Pulmonary artery endothelial cell (primary cell): ENCODE measurements around the gene RASSF8. TPM values are rescaled to one million over a fixed set of nuclear protein-coding genes. Genes with fewer than 3 reads are reported as not detected.

Experiments used
- DNase-seq: peaks from one replicate; pipeline ENCODE4 v3.0.0-alpha.2; 2011; ENCODE audit warnings: low read depth, low spot score
- total RNA-seq: library from RNA; depleted of rRNA; stranded (reverse); fragments of >200 nt; gene quantifications from 2 replicates; pipeline ENCODE4 v1.2.3, GENCODE V29; 2014

The RASSF8 gene
- total RNA-seq, 1 donor from 2014 or later = 100 TPM

DNA sequence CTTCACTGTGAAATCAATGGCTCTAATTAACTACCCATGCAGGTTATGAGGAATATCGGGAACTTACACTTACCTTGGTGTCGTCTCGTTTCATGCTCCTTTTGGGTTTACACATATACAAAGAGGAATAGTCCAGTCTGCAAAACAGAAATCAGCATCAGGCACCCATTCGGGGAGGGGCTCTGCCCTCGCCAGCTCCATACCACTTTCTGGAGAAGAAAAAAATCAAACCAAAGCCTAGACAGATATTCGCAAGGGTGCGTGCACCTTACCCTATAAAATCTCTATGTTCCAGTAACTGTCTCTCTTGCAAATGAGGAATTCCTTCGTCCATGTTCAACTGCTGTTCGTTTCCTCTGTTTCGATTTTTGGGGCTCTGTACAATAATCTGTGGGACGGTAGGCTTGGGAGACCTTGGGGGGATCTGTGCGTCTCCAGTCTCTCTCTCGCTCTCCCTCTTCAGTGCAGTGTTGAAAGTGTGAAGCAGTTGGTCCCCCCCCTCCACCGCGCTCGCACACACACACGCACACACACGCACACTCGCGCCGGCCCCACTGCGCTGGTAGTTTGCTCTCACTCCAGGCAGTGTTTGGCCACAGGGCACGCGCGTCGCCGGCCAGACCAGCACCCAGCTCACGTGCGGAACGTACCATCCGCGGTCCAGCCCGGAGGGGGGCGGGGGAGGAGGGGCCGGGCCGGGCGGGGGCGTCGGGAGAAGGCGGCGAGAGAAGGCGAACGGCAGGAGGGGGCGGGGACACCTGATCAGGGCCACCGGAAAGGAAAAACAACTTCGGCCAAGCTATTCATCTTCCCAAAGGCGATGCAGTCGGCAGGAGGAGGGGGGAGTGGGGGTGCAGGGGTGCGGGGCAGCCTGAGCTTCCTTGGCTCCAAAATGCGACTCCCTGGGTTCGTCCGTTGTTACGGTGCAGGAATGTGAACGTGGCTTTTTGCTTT, 166.2 kb downstream of the RASSF8 start, which contains the start of gene BHLHE41:
Gene BHLHE41, minus strand, starts transcription at position 592 of the 954 bp plus-strand sequence. Its CDS starts 258 bp downstream, at position 334.
- DNase-seq = no peak

DNA sequence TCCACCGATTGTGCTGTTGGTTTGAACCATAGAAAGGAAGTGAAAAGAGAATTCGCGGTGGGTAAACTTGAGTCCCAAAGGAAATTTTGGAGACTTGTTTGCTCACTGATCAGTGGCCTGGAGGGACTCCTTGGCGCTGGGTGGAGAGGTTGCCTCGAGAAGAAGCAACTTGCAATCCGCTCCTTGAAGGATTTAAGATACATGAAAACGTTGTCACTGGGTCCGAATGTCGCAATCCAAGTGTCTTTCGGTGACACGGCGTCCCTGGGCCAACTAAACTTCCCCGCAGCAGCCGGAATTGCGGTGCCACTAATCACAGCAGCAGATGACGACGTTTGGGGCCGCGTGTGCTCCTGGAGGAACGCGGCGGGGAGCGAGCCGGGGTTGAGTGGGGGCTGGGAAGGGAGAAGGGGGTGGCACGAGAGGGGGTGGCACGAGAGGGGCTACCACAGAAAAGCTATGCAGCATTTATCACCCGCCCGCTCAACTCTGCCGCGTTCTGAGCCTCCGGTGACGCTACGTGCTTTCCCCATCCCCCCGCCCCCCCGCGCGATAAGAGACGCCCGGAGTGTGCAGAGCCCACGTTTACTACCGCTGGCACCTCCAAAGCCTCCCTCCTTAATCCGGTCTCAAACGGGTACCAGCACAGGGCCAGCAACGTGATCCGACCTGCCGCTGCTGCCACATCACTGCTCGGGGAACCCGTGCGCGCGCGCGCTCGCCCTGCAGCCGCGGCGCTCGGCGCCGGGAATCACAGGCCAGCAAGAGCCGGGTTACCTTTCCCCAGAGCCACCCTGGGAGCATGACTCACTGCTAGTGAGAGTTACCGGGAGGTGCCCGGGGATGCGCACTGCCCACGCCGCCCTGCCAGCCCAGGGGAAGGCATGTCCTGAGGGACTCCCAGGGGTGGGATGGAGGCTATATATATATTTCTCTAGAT, 167.2 kb downstream of the RASSF8 start:
- DNase-seq = no peak

DNA sequence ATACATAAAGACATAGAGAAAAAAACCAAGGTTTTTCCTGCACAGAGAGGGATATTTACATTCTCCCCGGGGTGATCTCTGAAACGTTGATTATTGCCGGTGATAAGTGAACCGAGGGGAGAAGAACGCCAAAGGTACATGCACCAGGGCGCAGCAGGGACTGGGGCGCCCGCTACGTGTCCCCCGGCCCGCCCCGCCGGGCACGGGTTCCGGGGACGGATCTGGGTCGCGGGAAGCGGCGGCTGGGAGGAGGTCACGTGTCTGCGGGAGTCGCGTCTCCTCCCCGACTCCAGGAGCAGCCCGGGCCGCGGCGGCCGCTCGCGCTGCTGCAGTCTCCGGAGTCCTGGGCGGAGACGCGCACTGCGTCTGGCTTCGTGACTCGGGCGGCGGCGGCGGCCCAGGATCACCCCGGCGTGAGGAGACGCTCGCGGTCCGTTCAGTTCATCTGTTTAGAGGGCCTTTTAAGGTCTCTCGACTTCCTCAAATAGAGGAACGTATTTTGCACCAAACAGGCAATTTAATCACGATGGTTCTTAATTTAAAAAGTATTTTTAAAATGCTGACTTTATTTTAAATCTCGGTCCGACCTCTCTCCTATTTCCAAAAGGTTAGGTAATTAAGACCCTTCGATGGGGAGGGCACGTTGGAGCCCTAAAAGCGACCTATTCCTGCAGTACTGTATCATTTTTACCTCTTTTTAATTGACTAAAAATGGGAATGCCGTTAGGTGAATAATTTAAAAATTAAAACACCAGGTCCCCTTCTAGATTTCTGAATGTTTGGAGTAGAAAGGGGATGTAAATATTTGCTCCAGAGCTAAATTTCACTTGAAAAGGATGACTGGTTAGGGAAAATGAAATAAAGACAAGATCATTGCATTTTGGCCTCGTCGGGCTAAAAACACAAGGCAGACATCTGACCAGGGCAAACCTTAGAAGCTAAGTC, 168.1 kb downstream of the RASSF8 start:
- no peak for DNase-seq

DNA sequence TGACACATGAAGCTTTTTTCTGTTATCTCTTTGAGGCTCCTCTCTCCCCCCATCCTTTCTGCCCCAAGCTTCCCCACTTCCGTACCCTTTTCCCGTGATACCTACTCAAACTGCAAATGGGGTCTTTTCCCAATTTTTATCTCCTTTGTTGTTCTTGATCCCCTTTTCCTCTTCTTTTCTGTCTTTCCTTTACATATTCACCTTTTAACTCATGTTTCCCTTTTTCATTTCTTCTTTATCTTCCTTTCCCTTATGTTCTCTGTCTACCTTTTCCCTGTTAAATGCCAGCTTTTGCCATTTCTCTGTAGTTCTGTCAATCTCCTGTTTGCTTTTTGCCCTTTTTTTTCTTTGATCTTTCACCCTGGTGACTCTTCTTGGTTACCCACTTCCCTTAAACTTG, 168.9 kb downstream of the RASSF8 start:
- DNase-seq = no peak

DNA sequence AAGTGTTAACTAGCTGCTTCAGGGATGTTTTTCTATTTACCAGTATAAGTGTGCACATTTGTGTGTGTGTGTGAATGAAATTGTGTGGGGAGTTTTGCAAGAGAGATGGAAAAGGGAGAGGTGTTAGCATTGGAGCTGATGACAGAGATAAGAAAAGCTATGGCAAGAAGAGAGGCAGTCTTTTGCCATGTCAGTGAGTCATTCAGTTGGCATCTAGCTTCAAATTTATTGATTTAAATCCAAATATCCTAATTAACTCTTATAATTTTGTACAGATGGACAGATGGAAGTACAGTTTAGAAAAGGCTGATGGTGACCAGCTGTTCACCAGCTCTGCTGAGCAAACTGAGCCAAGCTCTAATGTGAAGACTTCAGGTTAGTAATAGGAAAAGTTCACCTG, 169.7 kb downstream of the RASSF8 start:
- DNase-seq = no peak

Other genes with a start within 250 kb of the RASSF8 start
- 0.21 and 0.26 TPM in 2 replicates for gene BHLHE41, start 166.4 kb downstream of the RASSF8 start, total RNA-seq
- gene SSPN, start 236.9 kb downstream of the RASSF8 start, total RNA-seq = 1.1 and 2.0 TPM in 2 replicates